Testis (tissue), 3 donors: ENCODE data around the gene CRAT. TPM values are rescaled to one million over a fixed set of nuclear protein-coding genes. Genes with fewer than 3 reads are reported as not detected.
"Not testable (repeated sequence)": the region's sequence is repeated elsewhere in the genome, so short reads cannot be mapped to it uniquely, and the experiment has no call there.

Source experiments
- DNase-seq: peaks from one replicate; pipeline ENCODE4 v3.0.0-alpha.2; 2019
- H3K27ac ChIP-seq, 2 donors: fragments of 200-600 bp; sonication (generic); one replicate each; pipeline ENCODE4 v1.5.1; 2019
- H3K27me3 ChIP-seq: fragments of 200-600 bp; sonication (generic); one replicate; pipeline ENCODE4 v1.5.1; 2019
- H3K36me3 ChIP-seq: fragments of 200-600 bp; sonication (generic); one replicate; pipeline ENCODE4 v1.5.1; 2017; ENCODE audit warnings: low read depth; ENCODE audit errors: missing control alignments
- H3K4me1 ChIP-seq: fragments of 200-600 bp; sonication (generic); one replicate; pipeline ENCODE4 v1.5.1; 2019
- H3K4me3 ChIP-seq, 2 donors: fragments of 200-600 bp; sonication (generic); one replicate each; pipeline ENCODE4 v1.5.1; 2017 to 2019
- H3K9me3 ChIP-seq: fragments of 200-600 bp; sonication (generic); one replicate; pipeline ENCODE4 v1.5.1; 2017
- POLR2A ChIP-seq: fragments of 450-650 bp; IDR thresholded peaks from one replicate; pipeline ENCODE4 v1.6.1; 2017; ENCODE audit warnings: antibody characterized with exemption, mild to moderate bottlenecking, moderate library complexity
- WGBS, 2 donors: methylation state at CpG; one replicate each; pipeline ENCODE4 v1.1.5; 2018; 5-methylcytosine and 5-hydroxymethylcytosine counted together
- intact Hi-C: fragments of 100-400 bp; cut with DNase I; formaldehyde crosslinking; loops from one replicate; pipeline ENCODE4 v1.15.1; 2023; ENCODE audit warnings: low total_unique reads
- polyA plus RNA-seq: library from polyadenylated mRNA; stranded (reverse); fragments of 350-450 nt; fragmentation: Illumina TruSeq; extraction: RNeasy Lipid Tissue Mini Kit (QIAGEN cat#74804); gene quantifications from one replicate; pipeline ENCODE4 v1.2.3, GENCODE V29; 2014; ENCODE audit warnings: low read depth, low replicate concordance; ENCODE audit not compliant: insufficient read depth
- total RNA-seq, 2 donors: library from RNA; depleted of rRNA; stranded (reverse); fragments of >200 nt; gene quantifications; one replicate each; pipeline ENCODE4 v1.2.3, GENCODE V29; 2016
- TF ChIP-seq, protein P1 (sequence below), 3 experiments: fragments of 450-650 bp in 2 of 3; fragments of 200-600 bp in 1 of 3; sonication (generic) in 1 of 3; IDR thresholded peaks; one replicate each; pipeline ENCODE4 v1.5.1; 2016 to 2019; ENCODE audit warnings: antibody characterized with exemption in 3 of 3, mild to moderate bottlenecking in 2 of 3, moderate library complexity in 1 of 3

Gene CRAT
- total and polyA plus RNA-seq, 3 donors from 2014 or later: 188 to 451 (median 272) TPM

DNA sequence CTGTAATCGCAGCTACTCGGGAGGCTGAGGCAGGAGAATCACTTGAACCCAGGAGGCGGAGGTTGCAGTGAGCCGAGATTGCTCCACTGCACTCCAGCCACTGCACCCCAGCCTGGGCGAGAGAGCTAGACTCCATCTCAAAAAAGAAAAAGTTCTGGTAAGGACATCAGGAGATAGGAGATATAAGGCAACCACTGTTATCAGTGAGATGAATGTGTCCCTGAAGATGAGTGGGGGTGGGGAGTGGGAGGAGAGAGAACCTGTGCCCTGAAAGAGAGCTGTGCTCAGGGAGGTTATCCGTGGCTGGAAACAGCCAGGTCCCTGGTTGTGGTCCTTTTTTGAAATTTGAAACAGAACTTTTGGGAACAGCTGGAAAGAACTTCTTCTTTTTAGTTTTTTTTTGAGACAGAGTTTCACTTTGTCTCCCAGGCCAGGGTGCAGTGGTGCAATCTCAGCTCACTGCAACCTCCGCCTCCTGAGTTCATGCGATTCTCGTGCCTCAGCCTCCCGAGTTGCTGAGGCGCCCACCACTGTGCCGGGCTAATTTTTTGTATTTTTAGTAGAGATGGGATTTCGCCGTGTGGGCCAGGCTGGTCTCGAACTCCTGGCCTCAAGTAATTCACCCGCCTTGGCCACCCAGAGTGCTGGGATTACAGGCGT is 3.2 kb upstream of the CRAT start:
- no peaks in the 10 kb centered on the region for H3K36me3 ChIP-seq
- peaks cover 27% of the 10 kb centered on the region for H3K4me1 ChIP-seq
- no peaks in the 10 kb centered on the region for H3K27me3 ChIP-seq
- no peak for TF ChIP-seq POLR2A
- H3K27ac ChIP-seq: peak overlapping the region; percentile 14 to 33
- peak; percentile 60 for DNase-seq
- H3K4me3 ChIP-seq: no peak overlapping the region
- WGBS, 2 donors: 67 to 76% methylated on average over 17 of the region's 17 CpGs
- intact Hi-C loops: no loop called here
- no peaks in the 10 kb centered on the region for H3K9me3 ChIP-seq

- H3K9me3 ChIP-seq, H3K27me3 ChIP-seq, H3K36me3 ChIP-seq, DNase-seq, intact Hi-C loops: not testable (repeated sequence)
- Histone ChIP-seq H3K4me1 (peaks cover 27% of the 10 kb centered on the region), H3K4me3 (peak overlapping the region in 1 of 2 donors; percentile 99), H3K27ac (peak overlapping the region; percentile 94 to 97)
- WGBS, 2 donors: 61 to 78% methylated on average over 17 of the region's 17 CpGs
These were observed 1.9 kb upstream of the CRAT start for GRCh38 chr9:129112526-129112925.

GRCh38 chr9:129111528-129112151 is 1.0 kb upstream of the CRAT start:
- intact Hi-C loops: no loop called here
- Histone ChIP-seq H3K27ac (peak overlapping the region; percentile 94 to 97), H3K4me1 (peaks cover 27% of the 10 kb centered on the region), H3K36me3 (no peaks in the 10 kb centered on the region), H3K27me3 (no peaks in the 10 kb centered on the region), H3K4me3 (peak overlapping the region; percentile 84 to 99), H3K9me3 (no peaks in the 10 kb centered on the region)
- no peak for TF ChIP-seq POLR2A
- TF ChIP-seq, protein P1, sequence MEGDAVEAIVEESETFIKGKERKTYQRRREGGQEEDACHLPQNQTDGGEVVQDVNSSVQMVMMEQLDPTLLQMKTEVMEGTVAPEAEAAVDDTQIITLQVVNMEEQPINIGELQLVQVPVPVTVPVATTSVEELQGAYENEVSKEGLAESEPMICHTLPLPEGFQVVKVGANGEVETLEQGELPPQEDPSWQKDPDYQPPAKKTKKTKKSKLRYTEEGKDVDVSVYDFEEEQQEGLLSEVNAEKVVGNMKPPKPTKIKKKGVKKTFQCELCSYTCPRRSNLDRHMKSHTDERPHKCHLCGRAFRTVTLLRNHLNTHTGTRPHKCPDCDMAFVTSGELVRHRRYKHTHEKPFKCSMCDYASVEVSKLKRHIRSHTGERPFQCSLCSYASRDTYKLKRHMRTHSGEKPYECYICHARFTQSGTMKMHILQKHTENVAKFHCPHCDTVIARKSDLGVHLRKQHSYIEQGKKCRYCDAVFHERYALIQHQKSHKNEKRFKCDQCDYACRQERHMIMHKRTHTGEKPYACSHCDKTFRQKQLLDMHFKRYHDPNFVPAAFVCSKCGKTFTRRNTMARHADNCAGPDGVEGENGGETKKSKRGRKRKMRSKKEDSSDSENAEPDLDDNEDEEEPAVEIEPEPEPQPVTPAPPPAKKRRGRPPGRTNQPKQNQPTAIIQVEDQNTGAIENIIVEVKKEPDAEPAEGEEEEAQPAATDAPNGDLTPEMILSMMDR (IDR thresholded peaks at IDR 0.05): no peak
- peak; percentile 69 for DNase-seq
- WGBS, 2 donors: 0 to 1% methylated on average over 35 to 36 of the region's 37 CpGs

- intact Hi-C loops: no loop called here
- Histone ChIP-seq H3K27ac (peak overlapping the region; percentile 94 to 97), H3K27me3 (no peaks in the 10 kb centered on the region), H3K9me3 (no peaks in the 10 kb centered on the region), H3K4me1 (peaks cover 27% of the 10 kb centered on the region), H3K36me3 (no peaks in the 10 kb centered on the region), H3K4me3 (peak overlapping the region; percentile 84 to 99)
- WGBS, 2 donors: 3 to 10% methylated on average over 8 to 55 of the region's 64 CpGs
- no peak for DNase-seq
- TF ChIP-seq POLR2A: no peak
- TF ChIP-seq, protein P1 (IDR thresholded peaks at IDR 0.05): no peak
These were observed 447 bp downstream of the CRAT start for GRCh38 chr9:129109952-129110739.

DNA sequence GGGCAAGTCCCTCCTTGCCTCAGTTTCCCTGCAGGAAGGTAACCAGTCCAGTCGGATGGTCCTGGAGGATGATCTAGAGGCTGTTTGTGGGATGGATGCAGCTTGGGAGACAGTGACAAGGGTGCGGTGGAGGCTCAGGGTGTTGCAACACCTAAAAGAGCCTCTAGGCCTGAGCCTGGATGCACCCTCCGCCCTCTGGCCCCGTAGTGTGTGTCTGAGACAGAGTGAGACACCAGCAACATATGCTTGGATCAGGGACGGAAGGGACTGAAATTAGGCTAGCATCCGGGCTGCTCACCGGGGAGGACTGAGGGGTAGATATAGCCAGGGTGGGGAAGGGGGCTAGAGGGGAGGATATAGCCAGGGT is 1.1 kb downstream of the CRAT start:
- Histone ChIP-seq H3K36me3 (no peaks in the 10 kb centered on the region), H3K27ac (no peak overlapping the region), H3K4me1 (peaks cover 21% of the 10 kb centered on the region), H3K9me3 (no peaks in the 10 kb centered on the region), H3K4me3 (no peak overlapping the region), H3K27me3 (no peaks in the 10 kb centered on the region)
- DNase-seq: no peak
- TF ChIP-seq POLR2A: no peak
- TF ChIP-seq, protein P1 (IDR thresholded peaks at IDR 0.05): no peak
- 69 to 71% methylated on average over 7 of the region's 7 CpGs for WGBS, 2 donors
- intact Hi-C loops: no loop called here
